ENCODE data around the gene CRCP.
"Not testable (repeated sequence)": the region's sequence is repeated elsewhere in the genome, so short reads cannot be mapped to it uniquely, and the experiment has no call there.

CRCP gene

GRCh38 chr7:66125052-66125694 is 10.5 kb downstream of the CRCP start:
- H3K27ac Mint-ChIP-seq: no peak overlapping the region
- ATAC-seq (ENCODE audit: low read depth) (no peak), DNase-seq (ENCODE audit: low spot score in 2 of 2) (no peak)
- H3K9me3 Mint-ChIP-seq: no peaks in the 10 kb centered on the region
- H3K4me3 Mint-ChIP-seq: no peak overlapping the region
- peaks cover 23% of the 10 kb centered on the region for H3K4me1 Mint-ChIP-seq
- H3K27me3 Mint-ChIP-seq: no peaks in the 10 kb centered on the region
- peaks cover 7% of the 10 kb centered on the region for H3K36me3 Mint-ChIP-seq

GRCh38 chr7:66125781-66126352 is 11.2 kb downstream of the CRCP start:
- not testable (repeated sequence) for H3K27me3 Mint-ChIP-seq; DNase-seq (ENCODE audit: low spot score in 2 of 2); H3K4me3 Mint-ChIP-seq; ATAC-seq (ENCODE audit: low read depth); H3K9me3 Mint-ChIP-seq; H3K36me3 Mint-ChIP-seq
- Mint-ChIP-seq H3K27ac (peak overlapping the region; percentile 70), H3K4me1 (peaks cover 23% of the 10 kb centered on the region)

GRCh38 chr7:66127172-66127571 is 12.5 kb downstream of the CRCP start:
- H3K27ac Mint-ChIP-seq: not testable (repeated sequence)

GRCh38 chr7:66138994-66139752 is 24.5 kb downstream of the CRCP start:
- no peaks in the 10 kb centered on the region for H3K9me3 Mint-ChIP-seq
- H3K4me3 Mint-ChIP-seq: no peak overlapping the region
- DNase-seq (ENCODE audit: low spot score in 2 of 2) (no peak), ATAC-seq (ENCODE audit: low read depth) (no peak)
- H3K27ac Mint-ChIP-seq: no peak overlapping the region
- peaks cover 39% of the 10 kb centered on the region for H3K36me3 Mint-ChIP-seq
- peaks cover 4% of the 10 kb centered on the region for H3K4me1 Mint-ChIP-seq
- H3K27me3 Mint-ChIP-seq: no peaks in the 10 kb centered on the region

More at GRCh38 chr7:66127172-66127571, 12.5 kb downstream of the CRCP start:
- H3K4me3 Mint-ChIP-seq; H3K9me3 Mint-ChIP-seq; H3K27me3 Mint-ChIP-seq; DNase-seq (ENCODE audit: low spot score in 2 of 2); ATAC-seq (ENCODE audit: low read depth): not testable (repeated sequence)
- Mint-ChIP-seq H3K4me1 (peaks cover 23% of the 10 kb centered on the region), H3K36me3 (peaks cover 12% of the 10 kb centered on the region)

GRCh38 chr7:66140924-66141323 is 26.3 kb downstream of the CRCP start:
- no peaks in the 10 kb centered on the region for H3K9me3 Mint-ChIP-seq
- H3K36me3 Mint-ChIP-seq: peaks cover 37% of the 10 kb centered on the region
- H3K27me3 Mint-ChIP-seq: no peaks in the 10 kb centered on the region
- no peak overlapping the region for H3K4me3 Mint-ChIP-seq
- DNase-seq (ENCODE audit: low spot score in 2 of 2) (no peak), ATAC-seq (ENCODE audit: low read depth) (no peak)
- peaks cover 6% of the 10 kb centered on the region for H3K4me1 Mint-ChIP-seq
- no peak overlapping the region for H3K27ac Mint-ChIP-seq

GRCh38 chr7:66142334-66142733 is 27.7 kb downstream of the CRCP start:
- Mint-ChIP-seq H3K9me3 (no peaks in the 10 kb centered on the region), H3K4me3 (no peak overlapping the region), H3K4me1 (peaks cover 6% of the 10 kb centered on the region), H3K36me3 (peaks cover 43% of the 10 kb centered on the region), H3K27me3 (no peaks in the 10 kb centered on the region), H3K27ac (no peak overlapping the region)
- no peak for ATAC-seq (ENCODE audit: low read depth)
- no peak for DNase-seq (ENCODE audit: low spot score in 2 of 2)

GRCh38 chr7:66142996-66143395 is 28.3 kb downstream of the CRCP start:
- no peak for DNase-seq (ENCODE audit: low spot score in 2 of 2)
- H3K27me3 Mint-ChIP-seq: no peaks in the 10 kb centered on the region
- peaks cover 6% of the 10 kb centered on the region for H3K4me1 Mint-ChIP-seq
- H3K9me3 Mint-ChIP-seq: no peaks in the 10 kb centered on the region
- no peak for ATAC-seq (ENCODE audit: low read depth)
- peaks cover 41% of the 10 kb centered on the region for H3K36me3 Mint-ChIP-seq
- no peak overlapping the region for H3K4me3 Mint-ChIP-seq
- no peak overlapping the region for H3K27ac Mint-ChIP-seq

GRCh38 chr7:66143876-66144332 is 29.3 kb downstream of the CRCP start:
- ATAC-seq (ENCODE audit: low read depth) (no peak), DNase-seq (ENCODE audit: low spot score in 2 of 2) (no peak)
- Mint-ChIP-seq H3K4me3 (no peak overlapping the region), H3K9me3 (no peaks in the 10 kb centered on the region), H3K4me1 (peaks cover 10% of the 10 kb centered on the region), H3K27me3 (no peaks in the 10 kb centered on the region), H3K27ac (no peak overlapping the region), H3K36me3 (peaks cover 40% of the 10 kb centered on the region)

- peaks cover 10% of the 10 kb centered on the region for H3K4me1 Mint-ChIP-seq
- H3K36me3 Mint-ChIP-seq: peaks cover 42% of the 10 kb centered on the region
- no peaks in the 10 kb centered on the region for H3K27me3 Mint-ChIP-seq
- DNase-seq (ENCODE audit: low spot score in 2 of 2): no peak
- no peak for ATAC-seq (ENCODE audit: low read depth)
- H3K27ac Mint-ChIP-seq: peak overlapping the region; percentile 42
- H3K4me3 Mint-ChIP-seq: no peak overlapping the region
- no peaks in the 10 kb centered on the region for H3K9me3 Mint-ChIP-seq
These were observed 30.9 kb downstream of the CRCP start for GRCh38 chr7:66145400-66146104.

- Mint-ChIP-seq H3K9me3 (no peaks in the 10 kb centered on the region), H3K36me3 (peaks cover 38% of the 10 kb centered on the region), H3K27ac (peak overlapping the region; percentile 83), H3K4me3 (no peak overlapping the region), H3K27me3 (no peaks in the 10 kb centered on the region), H3K4me1 (peaks cover 10% of the 10 kb centered on the region)
- no peak for DNase-seq (ENCODE audit: low spot score in 2 of 2)
- ATAC-seq (ENCODE audit: low read depth): no peak
These were observed 32.1 kb downstream of the CRCP start for GRCh38 chr7:66146701-66147100.

- H3K27ac Mint-ChIP-seq: peak overlapping the region; percentile 74
- H3K4me3 Mint-ChIP-seq; ATAC-seq (ENCODE audit: low read depth); H3K27me3 Mint-ChIP-seq; H3K9me3 Mint-ChIP-seq; DNase-seq (ENCODE audit: low spot score in 2 of 2): not testable (repeated sequence)
- H3K36me3 Mint-ChIP-seq: peaks cover 42% of the 10 kb centered on the region
- peaks cover 10% of the 10 kb centered on the region for H3K4me1 Mint-ChIP-seq
These were observed 33.0 kb downstream of the CRCP start for GRCh38 chr7:66147657-66148056.

- ATAC-seq (ENCODE audit: low read depth) (no peak), DNase-seq (ENCODE audit: low spot score in 2 of 2) (no peak)
- H3K27me3 Mint-ChIP-seq: no peaks in the 10 kb centered on the region
- H3K4me1 Mint-ChIP-seq: peaks cover 6% of the 10 kb centered on the region
- peak overlapping the region; percentile 14 for H3K27ac Mint-ChIP-seq
- peaks cover 34% of the 10 kb centered on the region for H3K36me3 Mint-ChIP-seq
- H3K9me3 Mint-ChIP-seq: no peaks in the 10 kb centered on the region
- no peak overlapping the region for H3K4me3 Mint-ChIP-seq
These were observed 35.8 kb downstream of the CRCP start for GRCh38 chr7:66150471-66150870.

GRCh38 chr7:66152371-66153191 is 37.9 kb downstream of the CRCP start:
- ATAC-seq (ENCODE audit: low read depth): no peak
- Mint-ChIP-seq H3K27me3 (no peaks in the 10 kb centered on the region), H3K27ac (no peak overlapping the region), H3K4me1 (peaks cover 4% of the 10 kb centered on the region), H3K36me3 (peaks cover 32% of the 10 kb centered on the region), H3K9me3 (no peaks in the 10 kb centered on the region), H3K4me3 (no peak overlapping the region)
- no peak for DNase-seq (ENCODE audit: low spot score in 2 of 2)
